LoVo (cell line): ENCODE results near the gene ELF5.

ENCODE experiments used
- DNase-seq: peaks from one replicate; pipeline ENCODE4 v3.0.0-alpha.2; 2016; ENCODE audit warnings: low spot score

The ELF5 gene

DNA sequence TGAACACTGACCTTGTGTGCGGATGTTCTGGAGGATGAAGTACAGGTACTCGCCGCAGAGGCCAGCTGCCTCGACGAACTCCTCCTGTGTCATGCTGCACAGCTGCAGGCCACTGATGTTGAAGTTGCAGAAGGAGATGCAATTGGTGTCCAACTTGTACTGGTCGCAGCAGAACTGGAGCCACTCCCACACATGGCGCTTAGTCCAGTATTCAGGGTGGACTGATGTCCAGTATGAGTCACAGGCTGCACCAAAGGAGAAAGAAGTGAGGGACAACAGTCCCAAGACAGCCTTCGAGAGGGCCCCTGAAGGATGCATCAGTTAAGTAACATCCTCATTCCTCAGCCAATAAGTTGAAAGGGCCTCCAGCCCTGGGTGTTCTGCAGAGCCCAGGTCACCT lies 20.1 kb downstream of the ELF5 start:
- DNase-seq: no peak

DNA sequence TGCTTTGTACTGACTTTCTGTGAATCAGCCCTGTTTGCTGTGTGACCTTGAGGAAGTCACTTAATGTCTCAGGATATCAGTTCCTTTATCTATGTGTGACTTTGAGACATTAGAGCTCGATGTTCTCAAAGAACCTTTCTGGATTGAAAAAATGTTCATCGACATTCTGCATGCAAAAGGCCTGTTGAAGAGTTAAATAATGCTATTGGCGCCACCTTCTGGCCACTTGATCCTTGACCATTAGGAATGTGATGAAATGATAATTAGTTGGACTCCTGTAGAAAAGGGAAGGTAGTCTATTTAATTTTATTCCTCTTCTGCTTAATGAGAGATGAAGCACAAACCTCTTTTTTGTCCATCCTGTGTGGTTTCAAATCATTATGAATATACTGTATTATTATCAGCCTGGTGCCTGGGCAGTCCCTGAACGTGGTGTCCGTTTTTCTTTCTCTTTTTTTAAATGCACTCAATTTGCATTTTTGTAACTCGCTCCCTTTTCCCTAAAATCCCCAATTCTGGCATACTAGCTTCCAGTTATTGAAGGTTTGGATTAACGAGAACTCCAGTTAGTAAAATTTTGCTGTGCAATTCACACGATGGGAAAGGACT lies 20.7 kb downstream of the ELF5 start:
- peak; percentile 68 for DNase-seq

DNA sequence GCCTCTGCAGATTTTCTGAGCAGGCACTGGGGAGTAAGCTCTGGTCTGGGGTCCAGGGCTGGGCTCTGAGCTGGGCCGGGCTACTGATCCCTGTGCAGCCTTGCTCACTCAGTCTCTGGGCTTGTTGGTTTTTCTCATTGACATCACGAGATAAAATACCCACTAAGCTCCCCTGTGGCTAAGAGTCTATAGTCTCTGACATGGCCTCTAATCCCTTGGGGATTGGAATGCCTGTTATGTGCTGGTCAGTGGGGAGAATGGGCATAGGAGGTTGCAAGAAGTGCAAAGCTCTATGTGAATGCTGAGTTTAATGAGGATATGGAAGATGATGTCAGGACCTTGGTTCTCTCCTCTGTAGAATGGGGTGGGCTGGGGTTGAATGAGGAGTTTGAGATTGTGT lies 23.3 kb downstream of the ELF5 start:
- no peak for DNase-seq

DNA sequence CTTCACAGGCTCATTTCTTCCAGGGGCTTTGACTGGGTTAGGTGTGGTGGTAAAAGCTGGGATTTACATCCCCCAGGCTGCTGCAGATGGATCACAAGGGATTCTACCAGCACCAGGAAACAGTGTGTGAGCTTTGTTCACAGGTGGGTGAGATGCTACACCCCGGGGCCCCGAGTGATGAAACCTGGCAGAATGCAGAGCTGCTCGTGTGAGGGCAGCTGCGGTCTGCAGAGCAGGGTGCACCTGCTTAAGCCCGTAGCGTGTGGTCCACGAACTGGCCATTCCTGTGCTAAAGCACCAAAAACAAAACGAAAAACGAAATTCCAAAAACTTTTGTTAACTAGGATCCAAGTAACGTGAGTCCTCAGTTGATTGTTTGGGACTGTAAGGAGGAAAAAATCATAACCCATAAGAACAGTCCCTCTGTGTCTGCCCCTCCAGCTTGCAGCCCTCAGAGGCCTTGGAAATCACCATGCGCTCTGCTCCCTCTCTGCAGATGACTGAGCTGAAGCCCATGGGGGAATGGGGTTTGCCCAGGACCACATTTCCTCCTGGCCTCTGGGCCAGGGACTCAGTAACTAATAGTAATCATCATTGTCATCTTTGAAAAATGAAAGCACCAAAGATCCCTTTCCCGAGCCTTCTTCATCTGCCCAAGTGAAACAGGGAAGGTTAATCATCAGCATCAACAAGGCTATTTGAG lies 24.6 kb downstream of the ELF5 start:
- no peak for DNase-seq

GRCh38 chr11:34487430-34487829 lies 26.2 kb downstream of the ELF5 start:
- no peak for DNase-seq

- no peak for DNase-seq
Measured at GRCh38 chr11:34483106-34483874, 30.3 kb downstream of the ELF5 start.

DNA sequence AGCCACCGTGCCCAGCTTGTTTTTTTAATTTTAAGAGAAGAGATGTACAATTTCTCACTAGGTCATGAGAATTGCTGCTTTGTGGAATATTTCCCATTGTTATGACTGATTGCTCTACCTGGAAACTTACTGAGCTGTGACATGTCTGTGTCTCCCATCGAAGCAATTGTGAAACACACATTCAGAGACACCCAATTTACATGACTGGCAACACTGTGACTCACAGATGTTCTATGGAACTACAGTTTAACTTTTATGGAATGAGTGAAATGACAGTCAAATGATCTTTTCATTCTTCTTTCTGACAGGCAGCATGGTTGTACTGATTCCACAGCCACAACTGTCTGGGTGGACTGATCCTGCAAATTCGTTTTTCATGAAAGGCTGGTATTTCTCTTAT lies 32.3 kb downstream of the ELF5 start:
- no peak for DNase-seq

DNA sequence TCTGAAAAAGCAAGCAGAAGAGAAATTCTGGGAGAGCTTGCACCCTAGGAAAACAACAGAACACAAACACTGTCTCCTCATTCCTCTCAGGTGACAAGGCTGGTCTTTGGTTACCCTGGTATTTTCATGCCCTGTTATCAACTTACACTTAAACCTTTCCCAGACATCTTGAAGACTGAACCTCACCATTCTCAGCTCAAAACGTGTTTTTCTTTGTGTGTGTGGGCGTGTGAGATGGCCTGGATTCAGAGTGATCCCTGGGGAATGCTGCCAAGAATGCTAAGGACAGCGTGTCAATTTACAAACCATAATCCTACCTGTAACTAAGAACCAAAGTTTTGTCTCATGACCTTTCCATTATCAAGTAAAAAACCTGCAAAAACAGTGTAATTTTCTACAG lies 33.3 kb downstream of the ELF5 start:
- no peak for DNase-seq

DNA sequence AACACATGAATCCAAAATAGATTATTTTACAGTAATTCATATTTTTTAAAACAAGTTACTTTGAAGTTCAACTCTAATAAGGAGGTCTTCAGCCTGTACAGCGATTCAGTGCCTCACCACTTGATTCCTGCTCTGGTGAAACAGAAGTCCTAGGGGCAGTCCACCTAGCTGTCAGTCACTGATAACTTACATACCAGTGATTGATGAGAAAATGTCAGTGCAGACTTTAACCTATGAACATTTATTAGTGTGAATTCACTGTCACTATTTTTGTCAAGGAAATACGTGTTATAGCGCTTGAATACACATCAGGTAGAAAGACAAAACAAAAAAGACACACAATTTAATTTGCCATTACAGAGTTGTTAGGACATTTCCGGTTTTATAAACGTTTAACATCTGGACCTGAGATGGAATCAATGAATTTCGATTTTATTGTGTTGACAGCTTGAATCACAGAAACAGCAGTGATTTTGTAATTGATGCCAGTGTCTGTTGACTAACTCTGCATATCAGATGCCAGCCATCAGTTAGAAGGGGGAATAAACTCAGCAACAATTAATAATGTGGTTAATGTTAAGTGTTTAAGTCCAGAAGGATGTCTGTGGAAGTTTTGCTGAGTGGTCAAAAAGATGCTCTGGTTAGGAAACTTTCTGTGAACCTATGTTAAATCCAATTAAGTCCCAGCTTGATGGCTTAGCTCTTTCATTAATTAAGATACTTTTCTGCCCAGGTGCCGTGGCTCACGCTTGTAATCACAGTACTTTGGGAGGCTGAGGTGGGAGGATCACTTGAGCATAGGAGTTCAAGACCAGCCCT lies 34.5 kb downstream of the ELF5 start:
- no peak for DNase-seq

DNA sequence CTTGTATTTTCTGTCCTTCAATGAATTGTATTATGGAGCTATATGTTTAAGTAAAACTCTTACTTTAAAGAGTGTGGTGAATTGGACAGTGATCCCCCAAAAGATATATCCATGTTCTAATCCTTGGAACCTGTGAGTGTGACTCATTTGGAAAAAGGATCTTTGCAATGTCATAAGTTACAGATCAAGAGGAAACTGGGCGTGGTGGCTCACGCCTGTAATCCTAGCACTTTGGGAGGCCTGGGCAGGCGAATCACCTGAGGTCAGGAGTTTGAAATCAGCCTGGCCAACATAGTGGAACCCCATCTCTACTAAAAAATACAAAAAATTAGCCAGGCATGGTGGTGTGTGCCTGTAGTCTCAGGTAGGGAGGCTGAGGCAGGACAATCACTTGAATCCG lies 36.7 kb downstream of the ELF5 start:
- DNase-seq: no peak

DNA sequence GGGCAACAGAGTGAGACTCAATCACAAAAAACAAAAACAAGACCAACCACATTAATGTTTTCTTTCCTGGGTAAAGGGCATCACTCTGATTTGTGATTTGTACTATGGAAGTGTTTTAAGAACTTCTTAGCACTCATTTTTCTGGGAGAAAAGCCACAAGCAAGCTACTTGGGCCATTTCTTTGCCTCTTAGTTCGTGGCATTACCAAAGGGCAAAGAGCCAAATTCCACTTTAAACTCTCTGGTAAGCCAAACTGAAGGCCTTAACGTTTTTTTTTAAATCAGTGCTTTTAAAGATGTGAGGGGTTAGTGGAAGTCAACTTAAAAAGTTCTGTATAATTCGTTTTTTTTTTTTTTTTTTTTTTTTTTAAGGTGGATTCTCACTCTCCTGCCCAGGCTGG lies 37.9 kb downstream of the ELF5 start:
- no peak for DNase-seq

DNA sequence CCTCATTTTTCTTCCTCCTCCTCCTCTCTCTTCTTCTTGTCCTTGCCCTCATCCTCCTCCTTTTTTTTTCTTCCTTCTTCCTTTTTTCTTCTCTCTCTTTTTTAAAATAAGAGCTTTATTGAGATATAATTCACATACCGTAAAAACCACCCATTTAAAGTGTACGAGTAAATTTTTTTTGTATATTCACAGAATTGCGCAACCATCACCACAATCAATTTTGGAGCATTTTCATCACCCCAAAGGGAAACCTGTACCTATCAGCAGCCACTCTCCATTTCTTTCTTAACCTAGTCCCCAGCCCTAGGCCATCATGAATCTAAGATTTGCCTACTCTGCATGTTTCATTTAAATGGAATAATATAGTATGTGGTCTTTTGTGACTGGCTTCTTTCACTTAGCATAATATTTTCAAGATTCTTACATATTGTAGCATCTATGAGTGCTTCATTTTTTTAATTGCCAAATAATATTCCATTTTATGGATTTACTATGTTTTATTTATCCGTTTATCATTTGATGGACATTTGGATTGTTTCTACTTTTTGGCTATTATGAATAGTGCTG lies 39.9 kb downstream of the ELF5 start:
- no peak for DNase-seq

DNA sequence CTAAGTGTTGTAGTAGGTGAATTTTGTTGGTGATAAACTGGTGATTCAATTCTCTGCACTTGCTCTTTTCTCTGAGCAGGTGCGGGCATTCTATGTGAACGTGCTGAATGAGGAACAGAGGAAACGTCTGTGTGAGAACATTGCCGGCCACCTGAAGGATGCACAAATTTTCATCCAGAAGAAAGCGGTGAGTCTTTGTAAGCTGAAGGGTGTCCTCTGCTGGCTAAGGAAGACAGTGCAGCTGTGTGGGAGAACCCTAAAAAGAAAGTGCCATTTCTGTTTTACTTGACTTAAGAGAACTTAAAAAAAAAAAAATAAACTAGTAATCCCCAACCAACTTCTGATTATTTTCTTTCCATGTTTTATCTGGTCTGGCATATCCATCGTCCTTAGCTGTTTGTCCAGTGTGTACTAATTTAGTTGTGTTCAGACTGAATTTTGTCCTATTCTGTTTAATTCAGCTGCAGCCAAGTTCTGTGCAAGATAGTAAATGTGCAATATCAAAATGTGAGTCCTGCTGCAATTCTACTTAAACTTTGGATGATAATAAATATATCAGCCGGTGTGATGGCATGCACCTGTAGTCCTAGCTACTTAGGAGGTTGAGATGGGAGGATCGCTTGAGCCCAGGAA lies 45.3 kb downstream of the ELF5 start:
- DNase-seq: peak; percentile 54

DNA sequence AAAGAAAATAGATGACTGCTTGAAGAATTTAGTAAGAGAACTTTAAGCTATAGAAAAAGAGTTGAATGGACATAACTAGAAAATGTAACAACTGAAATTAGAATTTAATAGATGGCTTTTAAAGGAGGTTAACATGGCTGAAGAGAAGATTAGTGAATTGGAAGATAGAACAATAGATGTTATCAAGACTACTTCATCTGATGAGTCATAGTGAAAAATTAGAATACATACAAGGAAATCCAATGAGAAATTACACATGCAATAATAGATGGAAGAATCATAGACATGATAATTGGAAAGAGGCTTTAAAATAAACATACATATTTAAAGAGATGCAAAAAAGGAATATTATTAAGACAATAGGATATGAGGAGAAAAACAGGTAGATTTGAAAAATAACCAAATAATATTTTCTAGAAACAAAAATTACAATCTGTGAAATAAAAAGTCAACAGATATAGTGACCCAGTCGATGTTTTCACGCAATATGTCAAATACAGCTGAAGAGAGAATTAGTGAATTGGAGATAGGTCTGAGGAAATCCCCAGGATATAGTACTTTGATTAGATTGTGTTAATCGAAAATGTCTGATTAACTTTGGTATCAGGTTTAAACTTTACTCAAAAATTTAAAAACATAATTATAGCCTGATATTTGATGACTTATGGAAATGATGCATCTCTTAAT lies 46.6 kb downstream of the ELF5 start:
- no peak for DNase-seq

DNA sequence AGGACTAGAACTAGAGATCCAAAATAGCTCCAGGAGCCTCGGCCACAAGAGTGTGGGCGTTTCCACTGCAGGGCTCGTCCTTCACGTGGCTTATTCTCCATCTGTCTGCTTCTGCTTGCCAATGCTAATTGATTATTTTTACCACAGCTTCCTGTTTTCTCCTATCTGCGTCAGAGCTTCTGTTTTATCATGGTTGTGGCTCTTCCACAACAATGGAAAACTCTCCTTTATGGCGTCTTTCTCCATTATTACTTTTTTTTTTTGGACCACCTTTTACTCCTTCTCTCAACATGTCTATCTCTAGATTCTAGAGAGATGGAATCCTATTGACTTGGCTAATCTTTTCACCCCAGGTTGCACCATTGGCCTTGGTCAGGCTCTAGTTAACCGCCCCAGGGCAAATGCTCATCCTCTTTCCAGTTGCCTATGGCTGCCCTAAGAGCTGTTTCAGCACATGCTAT lies 49.0 kb downstream of the ELF5 start:
- no peak for DNase-seq

DNA sequence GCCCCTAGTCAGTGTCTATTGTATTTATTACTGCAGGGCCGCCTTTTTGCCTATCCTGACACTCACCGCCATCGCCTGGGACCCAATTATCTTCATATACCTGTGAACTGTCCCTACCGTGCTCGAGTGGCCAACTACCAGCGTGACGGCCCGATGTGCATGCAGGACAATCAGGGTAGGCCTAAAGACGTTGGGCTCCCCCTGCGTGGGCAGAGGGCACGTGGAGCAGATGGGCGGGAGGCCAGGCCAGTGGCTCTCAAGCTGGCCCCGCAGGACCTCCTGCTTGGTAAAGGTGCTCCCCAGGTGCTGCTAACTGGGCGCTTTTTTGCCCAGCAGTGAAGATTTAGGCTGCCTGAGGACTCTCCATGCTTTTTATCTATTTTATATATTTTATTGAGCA lies 52.4 kb downstream of the ELF5 start:
- no peak for DNase-seq

DNA sequence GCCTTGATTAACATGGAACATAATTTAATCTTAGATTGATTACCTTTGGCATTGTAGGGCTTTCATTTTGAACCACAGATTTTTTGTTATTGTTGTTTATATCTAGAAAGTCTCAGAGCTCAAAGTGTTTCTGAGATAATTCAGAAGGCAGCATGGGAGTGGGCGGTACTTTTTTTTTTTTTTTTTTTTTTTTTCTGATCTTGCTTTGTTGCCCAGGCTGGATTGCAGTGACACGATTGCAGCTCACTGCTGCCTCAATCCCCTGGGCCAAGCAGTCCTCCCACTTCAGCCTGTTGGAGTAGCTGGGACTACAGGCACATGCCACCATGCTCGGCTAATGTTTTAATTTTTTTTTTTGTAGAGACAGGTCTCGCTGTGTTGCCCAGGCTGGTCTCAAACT lies 53.3 kb downstream of the ELF5 start:
- DNase-seq: no peak

- DNase-seq: no peak
Measured at GRCh38 chr11:34459507-34460162, 54.0 kb downstream of the ELF5 start.

GRCh38 chr11:34458525-34458924 lies 55.1 kb downstream of the ELF5 start:
- no peak for DNase-seq

DNA sequence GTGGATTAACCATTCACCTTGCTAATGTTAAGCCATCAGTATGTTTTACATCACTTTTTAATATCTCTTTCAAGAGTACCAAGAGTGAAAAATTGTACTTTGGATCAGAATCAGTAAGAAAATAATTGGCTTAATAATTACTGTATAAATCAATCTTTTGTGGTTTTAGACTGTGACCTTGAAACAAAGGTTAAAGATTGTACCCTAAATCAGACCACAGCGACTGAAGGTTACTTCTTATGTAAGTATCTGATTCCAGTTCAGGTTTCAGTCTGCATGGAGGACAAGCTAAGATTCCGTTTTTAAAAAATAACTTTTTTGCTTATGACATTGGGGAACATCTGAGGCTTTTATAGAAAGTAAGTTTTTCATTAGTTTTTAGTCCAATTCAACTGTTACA lies 56.0 kb downstream of the ELF5 start:
- no peak for DNase-seq
